Activated CD4-positive, CD25-positive, alpha-beta regulatory T cell treated with anti-CD3 and anti-CD28 coated beads, Interleukin-2, amount 50 U/mL, for 72 hours (primary cell): ENCODE results near the gene INPP5A.
"Not testable (repeated sequence)": the region's sequence is repeated elsewhere in the genome, so short reads cannot be mapped to it uniquely, and the experiment has no call there.

Experiments used
- DNase-seq: peaks from one replicate; pipeline ENCODE4 v3.0.0; 2021

Gene INPP5A

DNA sequence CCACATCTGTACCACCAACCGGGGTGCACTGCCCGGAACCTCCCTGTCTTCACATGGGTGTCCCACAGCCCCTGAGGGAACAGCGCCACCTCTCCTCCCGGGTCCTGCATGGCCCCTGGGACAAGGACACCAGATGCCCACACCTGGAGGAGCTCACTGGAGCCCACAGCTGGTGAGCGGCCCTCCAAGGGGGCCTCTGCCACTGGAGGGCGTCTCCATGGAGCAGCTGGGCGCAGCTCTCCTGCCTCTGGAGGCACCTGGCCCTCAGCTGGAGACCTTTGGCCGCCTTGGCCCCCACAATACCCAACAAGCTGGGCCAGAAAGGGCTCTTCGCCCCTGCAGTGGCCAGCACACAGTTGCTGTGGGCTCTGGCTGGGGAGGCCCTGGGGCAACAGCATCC lies 255.6 kb downstream of the INPP5A start:
- DNase-seq = no peak

- no peak for DNase-seq
Observed at GRCh38 chr10:132793871-132794849, 256.6 kb downstream of the INPP5A start.

GRCh38 chr10:132796846-132797245 lies 259.3 kb downstream of the INPP5A start:
- no peak for DNase-seq

- not testable (repeated sequence) for DNase-seq
Observed at GRCh38 chr10:132797986-132798385, 260.4 kb downstream of the INPP5A start.

- DNase-seq = no peak
Observed at GRCh38 chr10:132798403-132798802, 260.8 kb downstream of the INPP5A start.

DNA sequence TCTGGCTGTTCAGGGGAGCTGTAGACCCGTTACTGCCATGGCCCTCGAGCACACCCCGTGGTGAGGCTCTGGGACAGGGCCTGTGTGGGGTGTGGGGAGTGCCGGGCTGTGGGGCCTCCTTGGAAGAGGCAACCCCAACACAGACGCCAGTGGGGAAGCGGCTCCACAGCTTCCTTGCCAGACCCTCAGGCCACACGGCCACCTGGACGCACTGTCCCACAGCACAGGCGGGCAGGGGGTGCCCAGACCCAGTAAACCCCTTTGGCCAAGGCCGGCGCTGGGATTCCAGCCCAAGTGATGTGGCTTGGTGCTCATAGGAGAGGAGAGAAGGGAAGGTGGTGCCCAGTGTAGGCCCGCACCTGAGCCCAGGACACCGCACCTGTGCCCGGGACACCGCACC lies 261.3 kb downstream of the INPP5A start:
- no peak for DNase-seq

GRCh38 chr10:132799865-132800264 lies 262.3 kb downstream of the INPP5A start:
- DNase-seq = no peak

DNA sequence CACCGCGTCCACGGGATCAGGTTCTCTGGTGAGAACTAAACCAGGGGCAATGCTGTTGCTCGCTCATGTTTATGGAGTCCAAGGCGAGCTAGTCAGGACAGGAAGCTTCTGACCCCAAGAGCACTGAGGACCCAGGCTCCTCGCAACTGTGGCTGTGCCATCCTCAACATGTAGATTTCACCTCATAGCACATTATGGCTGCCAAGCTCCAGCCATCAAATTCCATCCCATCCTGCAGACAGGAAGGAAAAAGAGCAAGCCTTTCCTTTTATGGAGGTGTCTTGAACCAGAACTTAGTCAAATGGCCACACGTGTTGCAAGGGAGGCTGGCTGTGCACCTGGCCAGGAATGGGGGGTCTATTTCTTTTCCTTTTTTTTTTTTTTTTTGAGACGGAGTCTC lies 264.5 kb downstream of the INPP5A start:
- DNase-seq = no peak

GRCh38 chr10:132802694-132803320 lies 265.2 kb downstream of the INPP5A start:
- DNase-seq = no peak

GRCh38 chr10:132803416-132804210 lies 266.0 kb downstream of the INPP5A start:
- DNase-seq = no peak

DNA sequence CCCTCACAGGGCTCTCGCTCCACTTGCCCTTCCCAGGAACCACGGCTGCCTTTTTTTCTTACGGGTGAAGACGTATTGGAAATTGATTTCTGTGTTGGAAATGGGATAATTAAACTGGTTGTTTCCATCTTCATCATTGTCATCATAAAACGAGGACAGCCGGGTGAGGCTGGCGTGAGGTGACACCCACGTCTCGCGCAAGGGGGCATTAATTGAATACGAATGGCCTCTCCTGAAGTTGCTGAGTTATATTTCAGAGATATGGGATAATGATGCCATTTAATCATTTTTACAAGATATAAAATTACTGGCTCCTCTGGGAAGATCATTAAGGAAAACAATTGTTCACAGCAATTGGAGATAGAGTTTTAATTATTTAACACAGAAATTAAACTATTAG lies 266.7 kb downstream of the INPP5A start:
- DNase-seq = no peak

DNA sequence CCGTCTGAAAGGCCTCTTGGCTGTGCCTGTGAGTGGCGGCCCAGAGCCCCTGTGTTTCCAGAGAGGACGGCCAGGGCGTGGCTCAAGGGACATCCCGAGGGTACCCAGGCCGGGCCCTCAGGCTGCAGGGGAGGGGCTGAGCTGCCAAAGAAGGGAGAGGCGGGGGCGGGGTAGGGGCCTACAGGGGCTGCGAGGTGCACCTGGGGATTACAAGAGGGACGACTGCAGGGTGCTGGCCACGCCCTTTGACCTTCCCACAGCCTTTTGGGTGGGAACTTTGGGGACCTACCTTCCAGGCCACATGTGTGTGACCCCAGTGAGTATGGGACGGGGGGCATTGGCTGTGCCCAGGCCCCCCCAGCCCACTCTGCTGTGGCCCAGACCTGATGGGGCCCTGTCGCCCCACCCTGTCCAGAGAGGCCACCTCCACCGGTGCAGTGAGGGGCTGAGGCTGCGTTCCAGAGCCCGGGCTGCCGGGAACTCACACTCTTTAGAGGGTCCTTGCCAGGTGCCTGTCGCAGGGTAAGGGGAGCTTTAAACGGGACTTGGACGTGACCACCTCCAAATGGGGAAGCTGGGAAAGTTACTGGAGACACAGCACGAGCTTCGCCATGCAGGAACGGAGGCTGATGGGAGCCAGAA lies 267.3 kb downstream of the INPP5A start:
- DNase-seq = no peak

DNA sequence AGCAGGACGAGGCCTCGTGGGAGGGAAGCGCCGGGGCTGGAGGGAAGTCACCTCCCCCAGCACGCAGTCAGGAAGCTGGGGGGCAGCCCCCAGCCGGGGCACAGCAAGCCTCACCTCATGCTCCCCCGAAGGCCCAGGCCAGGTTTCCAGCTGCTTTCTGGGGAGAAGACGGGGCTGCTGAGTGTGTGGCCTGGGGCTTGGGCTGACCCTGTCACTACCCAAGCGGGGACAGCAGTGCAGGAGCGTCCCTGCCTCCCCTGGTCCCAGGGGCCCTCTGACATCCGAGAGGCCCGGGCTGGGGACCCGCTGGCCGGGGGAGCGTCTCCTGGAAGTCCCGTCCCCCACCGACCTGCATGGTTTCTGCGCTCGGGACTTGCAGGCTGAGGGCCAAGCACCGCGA lies 268.0 kb downstream of the INPP5A start:
- no peak for DNase-seq

- no peak for DNase-seq
Observed at GRCh38 chr10:132806110-132806509, 268.5 kb downstream of the INPP5A start.

GRCh38 chr10:132806561-132807003 lies 269.0 kb downstream of the INPP5A start:
- no peak for DNase-seq

GRCh38 chr10:132807621-132808049 lies 270.0 kb downstream of the INPP5A start:
- DNase-seq = no peak

DNA sequence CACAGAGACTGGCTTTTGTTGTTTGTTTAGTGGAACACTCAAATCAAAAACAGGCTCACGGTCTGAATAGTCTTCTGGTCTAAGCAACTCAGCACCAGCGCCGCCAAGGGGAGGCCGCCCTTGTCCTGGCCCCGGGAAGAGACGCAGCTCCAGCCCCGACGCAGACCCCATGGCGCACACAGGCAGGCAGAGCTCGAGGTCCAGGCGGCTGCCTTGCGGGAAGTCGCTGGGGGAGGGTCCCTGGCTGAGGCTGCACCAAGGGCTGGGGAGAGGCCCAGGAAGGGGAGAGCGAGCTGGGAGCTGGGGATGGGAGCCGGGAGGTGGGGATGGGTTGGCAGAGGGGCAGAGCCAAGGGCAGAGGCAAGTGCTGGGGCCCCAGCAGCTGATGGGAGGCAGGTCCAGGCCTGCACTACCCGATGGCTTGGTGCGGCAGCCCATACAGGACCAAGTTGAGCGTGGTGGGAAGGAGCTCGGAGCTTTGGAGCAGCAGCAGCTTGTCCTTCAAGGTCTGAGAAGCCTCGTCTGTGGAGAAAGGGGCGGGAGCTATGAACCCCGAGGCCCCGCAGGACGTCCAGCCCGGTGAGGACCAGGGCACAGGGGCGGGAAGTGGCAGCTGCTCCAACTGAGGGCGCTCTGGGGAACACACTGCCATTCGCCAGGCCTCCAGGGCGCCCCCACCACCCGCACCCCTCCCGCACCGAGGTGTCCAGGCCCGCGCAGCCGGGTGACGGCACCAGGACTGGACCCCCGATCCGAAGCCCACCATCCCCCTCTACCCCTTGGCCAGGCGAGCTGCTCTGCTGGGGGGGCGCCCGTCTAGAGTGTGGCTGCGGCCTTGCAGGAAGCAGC lies 271.0 kb downstream of the INPP5A start:
- no peak for DNase-seq

- no peak for DNase-seq
Observed at GRCh38 chr10:132809232-132810140, 271.9 kb downstream of the INPP5A start.

DNA sequence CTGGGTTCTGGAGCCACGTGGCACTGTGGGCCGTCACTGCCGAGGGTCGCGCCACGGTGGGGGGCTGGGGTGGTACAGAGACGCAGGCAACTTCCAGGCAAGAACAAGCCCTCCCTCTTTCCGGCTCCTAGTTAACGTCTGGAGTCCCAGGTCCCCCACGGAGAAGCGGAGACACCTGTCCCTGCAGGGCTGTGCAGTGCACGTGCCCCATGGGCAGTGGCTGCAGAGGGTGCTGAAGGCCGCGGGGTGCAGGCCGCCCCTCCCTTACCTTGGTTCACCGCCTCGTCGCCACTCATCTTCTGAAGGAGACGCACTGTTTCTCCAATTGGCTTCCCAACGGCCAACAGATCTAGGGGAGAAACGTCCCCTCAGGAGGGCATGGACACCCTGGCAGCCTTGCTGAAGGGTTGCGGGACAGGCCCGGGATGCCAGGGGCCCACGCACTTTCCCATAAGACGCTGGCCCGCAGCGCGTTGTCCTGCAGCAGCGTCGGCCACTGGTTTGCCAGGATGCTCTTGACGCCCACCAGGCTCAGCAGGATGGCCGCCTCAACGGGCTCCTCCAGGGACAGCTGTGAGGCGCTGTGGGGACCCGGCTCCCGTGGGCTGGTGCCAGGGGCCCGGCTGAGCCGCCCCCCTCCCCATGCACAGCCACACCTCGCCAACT lies 272.7 kb downstream of the INPP5A start:
- no peak for DNase-seq
